WI38 (cell line): Measurements from ENCODE around the gene POLA1.

Experiments used
- H3K4me3 ChIP-seq: 2 replicates; pipeline ENCODE4 v1.5.1; 2011; ENCODE audit warnings: low read depth, mild to moderate bottlenecking, control low read depth, low read length
- CTCF ChIP-seq: IDR thresholded peaks from 2 replicates; pipeline ENCODE4 v1.5.1; 2012; ENCODE audit warnings: low read depth, mild to moderate bottlenecking, control low read depth, low read length

The POLA1 gene

DNA sequence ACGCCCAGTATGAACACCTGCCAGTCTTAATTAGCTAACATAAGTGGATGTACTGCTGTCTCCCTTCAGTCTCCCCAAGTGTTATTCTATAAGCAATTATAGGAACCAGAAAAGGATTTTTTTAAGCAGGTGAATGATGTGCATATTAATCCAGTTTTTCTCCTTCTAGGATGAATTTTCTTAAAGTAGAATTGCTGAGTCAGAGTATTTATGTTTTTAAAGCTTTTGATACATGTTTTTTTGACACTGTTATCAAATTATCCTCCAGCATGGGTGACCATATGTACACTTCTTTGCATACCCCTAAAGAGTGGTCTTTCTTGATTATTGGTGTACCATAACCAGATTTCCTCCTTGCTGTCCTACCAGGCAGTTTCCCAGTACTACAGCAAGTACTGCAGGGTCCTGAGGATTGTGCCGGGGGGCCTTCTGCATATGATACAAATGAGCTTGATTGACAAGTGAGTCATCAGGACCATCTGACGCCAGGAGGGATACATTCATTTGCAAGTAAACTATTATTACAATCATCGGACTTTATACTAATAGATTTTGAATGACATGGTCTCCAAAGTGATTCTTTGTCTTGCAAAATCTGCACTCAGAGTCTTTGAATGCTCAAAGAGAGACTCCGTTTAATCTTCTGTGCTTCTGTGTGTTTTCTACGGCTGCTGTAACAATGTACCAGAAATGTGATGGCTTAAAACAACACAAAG lies 35.9 kb upstream of the POLA1 start:
- no peak for TF ChIP-seq CTCF
- no peak overlapping the region for H3K4me3 ChIP-seq

DNA sequence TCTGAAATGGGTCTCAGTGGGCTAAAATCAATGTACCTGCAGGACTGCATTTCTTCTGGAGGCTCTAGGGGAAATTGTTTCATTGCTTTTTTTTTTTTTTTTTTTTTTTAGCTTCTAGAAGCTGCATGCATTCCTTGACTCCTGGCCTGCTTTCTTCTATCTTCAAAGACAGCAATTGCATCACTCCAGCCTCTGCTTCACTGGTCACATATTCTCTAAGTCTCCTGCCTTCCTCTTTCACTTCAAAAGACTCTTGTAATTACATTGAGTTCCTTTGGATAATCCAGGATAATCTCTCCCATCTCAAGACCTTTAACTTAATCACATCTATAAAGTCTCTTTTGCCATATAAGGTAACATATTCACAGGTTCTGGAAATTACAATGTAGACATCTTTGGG lies 35.3 kb upstream of the POLA1 start:
- no peak for TF ChIP-seq CTCF
- no peak overlapping the region for H3K4me3 ChIP-seq

GRCh38 chrX:24659106-24659505 lies 34.6 kb upstream of the POLA1 start:
- H3K4me3 ChIP-seq: no peak overlapping the region
- TF ChIP-seq CTCF: no peak

- H3K4me3 ChIP-seq: no peak overlapping the region
- TF ChIP-seq CTCF: no peak
Observed at GRCh38 chrX:24659646-24660045, 34.1 kb upstream of the POLA1 start.

DNA sequence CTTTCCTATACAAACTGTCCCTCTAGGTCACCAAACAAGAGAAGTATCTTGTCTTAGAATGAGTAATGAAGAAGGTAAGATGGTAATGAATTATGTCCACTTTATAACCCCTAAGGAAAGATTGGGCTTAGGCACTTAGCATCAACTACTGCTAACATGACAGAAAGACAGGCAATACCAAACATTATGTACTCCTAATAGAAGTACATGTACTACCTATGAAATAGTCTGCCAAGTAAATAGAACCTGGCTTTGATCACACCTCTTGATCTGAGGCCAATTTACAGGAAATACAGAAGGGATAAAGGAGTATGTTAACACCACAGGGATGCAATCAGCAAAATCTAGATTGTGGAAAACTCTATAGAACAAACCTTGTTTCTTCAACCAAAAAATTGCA lies 32.4 kb upstream of the POLA1 start:
- no peak overlapping the region for H3K4me3 ChIP-seq
- TF ChIP-seq CTCF: no peak

GRCh38 chrX:24662352-24662751 lies 31.4 kb upstream of the POLA1 start:
- no peak for TF ChIP-seq CTCF
- no peak overlapping the region for H3K4me3 ChIP-seq

GRCh38 chrX:24668111-24668510 lies 25.6 kb upstream of the POLA1 start:
- no peak overlapping the region for H3K4me3 ChIP-seq
- TF ChIP-seq CTCF: no peak
